PC-3 (cell line): ENCODE data around the gene FYN.

ENCODE experiments used
- CTCF ChIP-seq: fragments of 300-600 bp; sonication (generic); conservative IDR thresholded peaks from 2 replicates; pipeline ENCODE4 v1.5.1; 2017; ENCODE audit warnings: antibody characterized with exemption, low read depth, mild to moderate bottlenecking, low read length
- EZH2 ChIP-seq: fragments of 300-600 bp; sonication (generic); IDR thresholded peaks from one replicate; pipeline ENCODE4 v1.6.1; 2017; ENCODE audit warnings: antibody characterized with exemption, mild to moderate bottlenecking, low read length; ENCODE audit not compliant: unreplicated experiment
- EZH2phosphoT487 ChIP-seq: fragments of 300-600 bp; sonication (generic); IDR thresholded peaks from 2 replicates; pipeline ENCODE4 v1.6.1; 2018; ENCODE audit warnings: mild to moderate bottlenecking, antibody characterized with exemption, low read length, borderline replicate concordance

GRCh38 chr6:111663692-111664564 lies 209.3 kb downstream of the FYN start:
- TF ChIP-seq CTCF: no peak
- TF ChIP-seq EZH2: no peak
- no peak for TF ChIP-seq EZH2phosphoT487
